Transverse colon (tissue), 4 donors: ENCODE results near the gene ADAMTS16.

Experiments used
- EP300 ChIP-seq: sonication (generic); formaldehyde crosslinking; IDR thresholded peaks from one replicate; pipeline ENCODE4 v1.6.1; 2017; ENCODE audit warnings: antibody characterized with exemption, low read depth
- POLR2A ChIP-seq: fragments of 450-650 bp; IDR thresholded peaks from one replicate; pipeline ENCODE4 v1.6.1; 2016; ENCODE audit warnings: antibody characterized with exemption, mild to moderate bottlenecking, moderate library complexity
- POLR2AphosphoS5 ChIP-seq, 3 donors: sonication (generic); formaldehyde crosslinking; IDR thresholded peaks; one replicate each; pipeline ENCODE4 v1.6.1; 2016; ENCODE audit warnings: antibody characterized with exemption in 3 of 3
- TF ChIP-seq, protein P1 (sequence below), 5 experiments: fragments of 200-600 bp in 3 of 5; fragments of 450-650 bp in 2 of 5; sonication (generic) in 3 of 5; IDR thresholded peaks; 1 replicate in 2 of 5; 2 replicates in 3 of 5; pipeline ENCODE4 v1.5.1; 2016 to 2017; ENCODE audit warnings: antibody characterized with exemption in 5 of 5, inconsistent platforms in 3 of 5, mild to moderate bottlenecking in 2 of 5, moderate library complexity in 1 of 5

DNA sequence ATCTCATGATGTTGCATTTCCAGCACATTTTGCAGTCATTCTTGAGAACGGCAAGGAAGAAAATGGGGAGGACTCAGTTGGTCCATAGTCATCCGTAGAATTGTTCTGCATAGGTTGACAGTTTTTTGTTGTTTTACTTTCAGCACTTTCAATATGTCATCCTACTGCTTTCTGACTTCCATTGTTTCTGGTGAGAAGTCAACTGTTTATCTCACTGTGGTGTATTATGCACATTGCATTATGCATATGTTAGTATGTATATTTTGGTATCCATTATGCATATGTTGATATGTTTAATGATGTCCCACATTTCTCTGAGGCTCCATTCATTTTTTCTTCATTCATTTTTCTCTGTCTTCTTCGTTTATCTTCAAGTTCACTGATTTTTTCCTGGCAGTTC is 10.5 kb downstream of the ADAMTS16 start:
- TF ChIP-seq, protein P1, sequence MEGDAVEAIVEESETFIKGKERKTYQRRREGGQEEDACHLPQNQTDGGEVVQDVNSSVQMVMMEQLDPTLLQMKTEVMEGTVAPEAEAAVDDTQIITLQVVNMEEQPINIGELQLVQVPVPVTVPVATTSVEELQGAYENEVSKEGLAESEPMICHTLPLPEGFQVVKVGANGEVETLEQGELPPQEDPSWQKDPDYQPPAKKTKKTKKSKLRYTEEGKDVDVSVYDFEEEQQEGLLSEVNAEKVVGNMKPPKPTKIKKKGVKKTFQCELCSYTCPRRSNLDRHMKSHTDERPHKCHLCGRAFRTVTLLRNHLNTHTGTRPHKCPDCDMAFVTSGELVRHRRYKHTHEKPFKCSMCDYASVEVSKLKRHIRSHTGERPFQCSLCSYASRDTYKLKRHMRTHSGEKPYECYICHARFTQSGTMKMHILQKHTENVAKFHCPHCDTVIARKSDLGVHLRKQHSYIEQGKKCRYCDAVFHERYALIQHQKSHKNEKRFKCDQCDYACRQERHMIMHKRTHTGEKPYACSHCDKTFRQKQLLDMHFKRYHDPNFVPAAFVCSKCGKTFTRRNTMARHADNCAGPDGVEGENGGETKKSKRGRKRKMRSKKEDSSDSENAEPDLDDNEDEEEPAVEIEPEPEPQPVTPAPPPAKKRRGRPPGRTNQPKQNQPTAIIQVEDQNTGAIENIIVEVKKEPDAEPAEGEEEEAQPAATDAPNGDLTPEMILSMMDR (IDR thresholded peaks at IDR 0.05): no peak
- TF ChIP-seq POLR2A (no peak), EP300 (no peak), POLR2AphosphoS5 (IDR thresholded peaks at IDR 0.05) (no peak)
